Activated CD4-positive, alpha-beta T cell treated with anti-CD3 and anti-CD28 coated beads, Interleukin-2, amount 50 U/mL, for 48 hours (primary cell): ENCODE measurements around the gene SLC35A4.
"Not testable (repeated sequence)": the region's sequence is repeated elsewhere in the genome, so short reads cannot be mapped to it uniquely, and the experiment has no call there.

ENCODE experiments used
- DNase-seq, 2 experiments: peaks; one replicate each; pipeline ENCODE4 v3.0.0-alpha.2; 2020

The SLC35A4 gene

GRCh38 chr5:140593070-140593469 lies 28.4 kb downstream of the SLC35A4 start:
- not testable (repeated sequence) for DNase-seq

- no peak for DNase-seq
Measured at GRCh38 chr5:140594169-140594568, 29.5 kb downstream of the SLC35A4 start.

GRCh38 chr5:140595538-140596300 lies 31.1 kb downstream of the SLC35A4 start:
- DNase-seq = no peak

GRCh38 chr5:140596321-140596741 lies 31.7 kb downstream of the SLC35A4 start:
- DNase-seq = no peak

- DNase-seq = no peak
Measured at GRCh38 chr5:140598836-140599235, 34.2 kb downstream of the SLC35A4 start.

GRCh38 chr5:140600096-140600495 lies 35.5 kb downstream of the SLC35A4 start:
- no peak for DNase-seq

GRCh38 chr5:140602147-140602546 lies 37.5 kb downstream of the SLC35A4 start:
- DNase-seq = no peak

- DNase-seq = not testable (repeated sequence)
Measured at GRCh38 chr5:140603446-140603698, 38.7 kb downstream of the SLC35A4 start.

GRCh38 chr5:140603734-140604133 lies 39.1 kb downstream of the SLC35A4 start:
- no peak for DNase-seq

- no peak for DNase-seq
Measured at GRCh38 chr5:140605879-140606278, 41.3 kb downstream of the SLC35A4 start.

GRCh38 chr5:140607031-140607430 lies 42.4 kb downstream of the SLC35A4 start:
- DNase-seq = no peak

- DNase-seq = no peak
Measured at GRCh38 chr5:140608722-140609121, 44.1 kb downstream of the SLC35A4 start.

GRCh38 chr5:140609126-140609525 lies 44.5 kb downstream of the SLC35A4 start:
- no peak for DNase-seq

- no peak for DNase-seq
Measured at GRCh38 chr5:140611020-140611521, 46.4 kb downstream of the SLC35A4 start.
